Mesothelial cell of epicardium (in vitro differentiated cells): ENCODE results near the gene CD4. TPM values are rescaled to one million over a fixed set of nuclear protein-coding genes. Genes with fewer than 3 reads are reported as not detected.

ENCODE experiments used
- DNase-seq, 2 experiments: peaks; one replicate each; pipeline ENCODE4 v3.0.0; 2021; ENCODE audit warnings: low spot score in 2 of 2; ENCODE audit not compliant: unreplicated experiment in 2 of 2
- H3K27ac Mint-ChIP-seq: 2 replicates; pipeline ENCODE4 v1.8.0; 2021; ENCODE audit warnings: mixed read lengths
- H3K27me3 Mint-ChIP-seq: 2 replicates; pipeline ENCODE4 v1.8.0; 2021; ENCODE audit warnings: low read depth, mixed read lengths
- H3K36me3 Mint-ChIP-seq: 2 replicates; pipeline ENCODE4 v1.8.0; 2021; ENCODE audit warnings: mixed read lengths
- H3K4me1 Mint-ChIP-seq: 2 replicates; pipeline ENCODE4 v1.8.0; 2021; ENCODE audit warnings: mixed read lengths
- H3K4me3 Mint-ChIP-seq: 2 replicates; pipeline ENCODE4 v1.8.0; 2021; ENCODE audit warnings: mild to moderate bottlenecking, moderate library complexity, mixed read lengths
- H3K9me3 Mint-ChIP-seq: 2 replicates; pipeline ENCODE4 v1.8.0; 2021; ENCODE audit warnings: mixed read lengths
- CTCF ChIP-seq: fragments of 200-600 bp; sonication (generic); IDR thresholded peaks from one replicate; pipeline ENCODE4 v1.5.0; 2021; ENCODE audit warnings: antibody characterized with exemption; ENCODE audit not compliant: unreplicated experiment
- total RNA-seq: library from RNA; stranded (reverse); gene quantifications from 3 replicates; pipeline ENCODE4 v1.2.1, GENCODE V29; 2021

The CD4 gene
- total RNA-seq, 1 donor from 2014 or later = 3.8 TPM

DNA sequence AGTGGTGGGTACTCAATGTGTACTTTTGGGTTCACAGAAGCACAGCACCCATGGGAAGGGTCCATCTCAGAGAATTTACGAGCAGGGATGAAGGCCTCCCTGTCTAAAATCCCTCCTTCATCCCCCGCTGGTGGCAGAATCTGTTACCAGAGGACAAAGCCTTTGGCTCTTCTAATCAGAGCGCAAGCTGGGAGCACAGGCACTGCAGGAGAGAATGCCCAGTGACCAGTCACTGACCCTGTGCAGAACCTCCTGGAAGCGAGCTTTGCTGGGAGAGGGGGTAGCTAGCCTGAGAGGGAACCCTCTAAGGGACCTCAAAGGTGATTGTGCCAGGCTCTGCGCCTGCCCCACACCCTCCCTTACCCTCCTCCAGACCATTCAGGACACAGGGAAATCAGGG, 30.8 kb downstream of the CD4 start:
- no peaks in the 10 kb centered on the region for H3K36me3 Mint-ChIP-seq

DNA sequence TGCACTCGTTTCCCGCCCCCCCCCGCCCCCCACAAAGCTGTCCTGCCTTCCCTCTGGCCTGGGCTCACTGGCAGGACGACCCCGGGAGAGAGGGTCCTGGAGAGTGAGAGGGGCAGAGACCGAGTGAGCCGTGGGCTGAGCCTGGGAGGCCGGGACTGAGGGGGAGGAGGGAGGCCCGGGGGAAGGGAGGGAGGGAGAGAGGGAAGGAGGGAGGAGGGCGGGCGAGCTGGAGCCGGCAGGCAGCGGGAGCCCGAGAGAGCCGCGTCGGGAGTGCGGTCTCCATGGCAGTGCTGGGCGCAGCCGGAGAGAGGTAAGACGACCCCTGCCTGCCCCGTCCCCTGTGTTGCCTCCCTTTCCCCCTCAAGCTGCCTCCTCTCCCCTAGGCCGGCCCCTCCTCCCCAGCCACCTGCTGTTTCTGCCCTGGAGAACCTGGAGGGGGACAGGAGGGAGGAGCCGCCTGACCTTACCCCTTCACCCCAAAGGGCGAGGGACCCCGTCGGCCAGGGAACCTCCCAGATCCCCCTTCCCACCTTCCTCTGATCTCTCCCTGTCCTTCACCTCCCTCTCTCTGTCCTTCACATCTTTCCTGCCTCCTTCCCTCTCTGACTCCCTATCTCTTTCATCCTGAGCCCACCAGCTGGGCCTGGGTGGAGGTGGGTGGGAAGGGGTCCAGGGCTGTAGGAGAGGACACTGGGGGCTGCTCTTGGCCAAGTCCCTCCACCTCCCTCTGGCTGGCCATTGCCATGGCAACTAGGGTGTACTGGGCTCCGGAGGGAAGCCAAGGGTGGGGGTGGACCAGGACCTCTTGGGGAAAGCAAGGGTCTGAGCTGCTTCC, 32.5 kb downstream of the CD4 start, which contains the start of gene GPR162:
Gene GPR162, plus strand, starts transcription at position 231 of the 835 bp plus-strand sequence. CDS start 2,078 bp downstream, outside the sequence.
- Mint-ChIP-seq H3K4me3 (peak within 1 kb of the TSS; percentile 75), H3K4me1 (peaks cover 54% of the 10 kb centered on the region), H3K9me3 (no peaks in the 10 kb centered on the region), H3K36me3 (no peaks in the 10 kb centered on the region), H3K27ac (peak within 1 kb of the TSS; percentile 89), H3K27me3 (peaks cover 14% of the 10 kb centered on the region)
- DNase-seq = peak in 1 of 2 experiments; percentile 59
- TF ChIP-seq CTCF = no peak

More for the DNA sequence above, 30.8 kb downstream of the CD4 start:
- no peak for DNase-seq
- Mint-ChIP-seq H3K27ac (no peak overlapping the region), H3K4me1 (peaks cover 51% of the 10 kb centered on the region), H3K27me3 (peaks cover 9% of the 10 kb centered on the region), H3K9me3 (no peaks in the 10 kb centered on the region), H3K4me3 (no peak overlapping the region)
- TF ChIP-seq CTCF = no peak

DNA sequence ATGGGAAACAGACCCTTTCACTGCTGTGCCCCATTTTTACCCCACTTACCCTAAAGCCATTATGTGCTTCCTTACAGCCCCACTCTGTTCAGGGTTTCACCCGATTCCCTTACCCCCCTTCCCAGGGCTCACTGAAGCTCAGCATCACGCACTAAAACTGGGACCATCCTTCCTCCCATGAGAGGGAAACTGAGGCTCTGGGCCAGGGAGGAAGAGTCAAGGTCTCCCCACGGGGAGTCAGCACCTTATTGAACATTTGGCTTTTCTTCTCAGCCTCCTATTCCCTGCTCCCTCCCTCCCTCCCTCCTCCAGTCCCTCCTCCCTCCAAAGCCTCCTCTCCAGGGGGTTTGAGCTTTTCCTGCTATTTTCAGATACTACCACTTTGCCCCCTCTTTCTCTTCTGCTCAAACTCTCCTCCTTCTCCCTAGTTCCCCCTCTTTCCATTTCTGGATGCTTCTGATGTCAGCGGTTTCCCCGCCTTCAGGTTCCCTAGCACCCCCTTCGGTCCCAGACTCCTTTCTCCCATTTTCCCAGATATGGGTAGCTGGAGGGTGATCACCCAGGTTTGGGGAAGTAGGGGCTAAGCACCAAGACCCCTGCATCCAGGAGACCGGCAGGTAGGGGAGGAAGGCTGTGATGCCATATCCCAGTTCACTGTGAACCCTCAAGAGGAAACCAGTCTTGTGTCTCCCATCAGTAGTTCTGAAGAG, 33.3 kb downstream of the CD4 start:
- H3K4me3 Mint-ChIP-seq = peak overlapping the region; percentile 75
- H3K4me1 Mint-ChIP-seq = peaks cover 60% of the 10 kb centered on the region
- H3K27me3 Mint-ChIP-seq = peaks cover 14% of the 10 kb centered on the region
- H3K36me3 Mint-ChIP-seq = no peaks in the 10 kb centered on the region
- H3K9me3 Mint-ChIP-seq = no peaks in the 10 kb centered on the region
- no peak for TF ChIP-seq CTCF
- no peak overlapping the region for H3K27ac Mint-ChIP-seq
- no peak for DNase-seq

DNA sequence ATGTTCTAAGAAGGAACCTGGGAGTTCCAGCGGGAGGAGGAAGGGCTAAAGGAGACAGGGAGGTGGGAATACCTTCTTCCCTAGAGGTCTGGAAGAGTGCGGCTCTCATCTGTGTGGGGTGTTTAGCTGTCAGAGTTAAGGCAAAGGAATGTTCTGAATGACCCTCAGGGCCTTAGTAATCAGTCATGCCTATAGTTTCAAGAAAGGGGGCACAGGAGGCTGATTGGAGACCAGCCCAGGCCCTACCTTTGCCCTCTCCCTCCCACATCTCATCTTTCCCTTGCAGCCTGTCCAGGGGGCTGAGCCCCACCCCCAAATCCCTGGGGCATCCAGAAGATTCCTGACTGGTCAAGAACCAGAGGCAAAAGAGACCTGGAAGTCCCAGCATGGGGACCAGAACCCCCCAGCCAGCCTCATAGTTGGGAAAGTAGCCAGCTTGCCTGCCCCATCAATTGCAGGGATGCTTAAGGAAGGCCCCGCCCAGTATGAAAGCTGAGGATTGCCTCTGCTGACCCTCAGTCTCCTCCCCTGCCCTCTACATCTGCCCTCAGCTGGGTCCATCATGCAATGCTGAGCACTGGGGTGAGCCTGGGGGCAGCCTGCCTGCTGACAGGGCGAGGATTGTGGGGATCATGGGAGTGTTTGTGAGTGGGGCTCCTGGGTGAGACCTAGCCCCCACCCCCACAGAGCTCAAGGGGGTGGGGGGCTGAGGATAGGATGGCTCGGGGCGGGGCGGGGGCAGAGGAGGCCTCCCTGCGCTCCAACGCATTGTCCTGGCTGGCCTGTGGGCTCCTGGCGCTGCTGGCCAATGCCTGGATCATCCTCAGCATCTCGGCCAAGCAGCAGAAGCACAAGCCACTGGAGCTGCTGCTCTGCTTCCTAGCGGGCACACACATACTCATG, 34.1 kb downstream of the CD4 start:
- Mint-ChIP-seq H3K36me3 (no peaks in the 10 kb centered on the region), H3K9me3 (no peaks in the 10 kb centered on the region), H3K27me3 (peaks cover 14% of the 10 kb centered on the region), H3K4me3 (no peak overlapping the region), H3K27ac (no peak overlapping the region), H3K4me1 (peaks cover 61% of the 10 kb centered on the region)
- DNase-seq = no peak
- TF ChIP-seq CTCF = no peak

- H3K27ac Mint-ChIP-seq = no peak overlapping the region
- no peak for DNase-seq
- H3K27me3 Mint-ChIP-seq = peaks cover 14% of the 10 kb centered on the region
- no peak for TF ChIP-seq CTCF
- peaks cover 57% of the 10 kb centered on the region for H3K4me1 Mint-ChIP-seq
- H3K9me3 Mint-ChIP-seq = no peaks in the 10 kb centered on the region
- no peaks in the 10 kb centered on the region for H3K36me3 Mint-ChIP-seq
- no peak overlapping the region for H3K4me3 Mint-ChIP-seq
These were observed 34.9 kb downstream of the CD4 start for GRCh38 chr12:6824085-6824775.
